ENCODE data around the gene FAM110D. TPM values are rescaled to one million over a fixed set of nuclear protein-coding genes. Genes with fewer than 3 reads are reported as not detected.

The FAM110D gene
- total and polyA plus RNA-seq, 2 experiments from 2014 or later = 0.24 to 0.39 TPM

GRCh38 chr1:26182383-26182696 is 23.5 kb downstream of the FAM110D start:
- DNase-seq (ENCODE audit: low spot score) (no peak), ATAC-seq (no peak)
- Histone ChIP-seq H3K27me3 (ENCODE audit: insufficient read depth) (no peaks in the 10 kb centered on the region), H3F3A (replicated peaks; ENCODE audit: low read depth) (no peaks in the 10 kb centered on the region), H3K4me2 (no peak overlapping the region), H2AFZ (no peak overlapping the region), H3K79me2 (replicated peaks; ENCODE audit: insufficient read depth) (no peaks in the 10 kb centered on the region), H4K20me1 (replicated peaks; ENCODE audit: insufficient read depth) (no peaks in the 10 kb centered on the region), H3K4me1 (ENCODE audit: insufficient read depth) (no peaks in the 10 kb centered on the region), H3K36me3 (ENCODE audit: insufficient read depth) (no peaks in the 10 kb centered on the region), H3K27ac (ENCODE audit: low read depth) (no peak overlapping the region), H3K4me3 (no peak overlapping the region), H3K9me2 (ENCODE audit: insufficient read depth) (no peaks in the 10 kb centered on the region)
- peaks cover 8% of the 10 kb centered on the region for H3K27me3 Mint-ChIP-seq (ENCODE audit: insufficient read depth, low read depth, poor library complexity)
- peaks cover 10% of the 10 kb centered on the region for H3K36me3 Mint-ChIP-seq (ENCODE audit: low read depth)
- H3K27ac Mint-ChIP-seq = no peak overlapping the region
- no peak for TF ChIP-seq EZH2 (IDR thresholded peaks at IDR 0.05; ENCODE audit: low read depth, unreplicated experiment)
- TF ChIP-seq REST (IDR thresholded peaks at IDR 0.05; ENCODE audit: unreplicated experiment) = no peak
- no peak for TF ChIP-seq CTCF (conservative IDR thresholded peaks at IDR 0.05; ENCODE audit: low read depth in 2 of 2)
- TF ChIP-seq NANOG (IDR thresholded peaks at IDR 0.05; ENCODE audit: borderline replicate concordance) = no peak
- no peak for TF ChIP-seq EZH2phosphoT487 (IDR thresholded peaks at IDR 0.05; ENCODE audit: unreplicated experiment)
- no peak for TF ChIP-seq ETS1 (IDR thresholded peaks at IDR 0.05)
- no peak for TF ChIP-seq JUNB (IDR thresholded peaks at IDR 0.05; ENCODE audit: unreplicated experiment)
- TF ChIP-seq POLR2AphosphoS5 (IDR thresholded peaks at IDR 0.05; ENCODE audit: low read depth) = no peak
- TF ChIP-seq ZNF331 (CRISPR knock-in tag; IDR thresholded peaks at IDR 0.05; ENCODE audit: low read depth) = no peak
- TF ChIP-seq ZNF114 (CRISPR knock-in tag; IDR thresholded peaks at IDR 0.05) = no peak
- TF ChIP-seq STAT1 (IDR thresholded peaks at IDR 0.05; ENCODE audit: unreplicated experiment) = no peak
- no peak for TF ChIP-seq CREB1 (CRISPR knock-in tag; IDR thresholded peaks at IDR 0.05; ENCODE audit: low read depth)
- H3K4me1 Mint-ChIP-seq = peaks cover 9% of the 10 kb centered on the region; the same call in 2 of the 3 replicates
- no peaks in the 10 kb centered on the region for H3K9me3 Mint-ChIP-seq
- H3K4me3 Mint-ChIP-seq = no peak overlapping the region
